Measurements from ENCODE around the gene ACSL4. TPM values are rescaled to one million over a fixed set of nuclear protein-coding genes. Genes with fewer than 3 reads are reported as not detected.

The ACSL4 gene
- polyA plus RNA-seq, 1 donor from 2014 or later, result 101 TPM

GRCh38 chrX:109774136-109774535, 41.1 kb upstream of the ACSL4 start:
- Histone ChIP-seq H3F3A (ENCODE audit: insufficient read depth, low read length, poor library complexity, severe bottlenecking) (no peaks in the 10 kb centered on the region), H3K4me2 (ENCODE audit: low read length) (no peak overlapping the region), H3K9me2 (ENCODE audit: insufficient read depth, low read length) (no peaks in the 10 kb centered on the region), H3K9ac (ENCODE audit: low read length) (no peak overlapping the region), H3K27me3 (ENCODE audit: insufficient read depth, low read depth, low read length) (no peaks in the 10 kb centered on the region), H3K36me3 (ENCODE audit: insufficient read depth, low read length) (no peaks in the 10 kb centered on the region), H2AFZ (ENCODE audit: low read depth, low read length) (no peak overlapping the region), H3K27ac (ENCODE audit: low read length) (no peak overlapping the region), H3K9me3 (ENCODE audit: low read length) (no peaks in the 10 kb centered on the region), H3K4me3 (ENCODE audit: low read length) (no peak overlapping the region), H3K79me2 (replicated peaks; ENCODE audit: insufficient read depth, low read length) (no peaks in the 10 kb centered on the region), H4K20me1 (ENCODE audit: insufficient read depth) (no peaks in the 10 kb centered on the region)
- TF ChIP-seq EZH2 (IDR thresholded peaks at IDR 0.05; ENCODE audit: borderline replicate concordance, insufficient read depth, low read length, poor library complexity, severe bottlenecking), result no peak
- TF ChIP-seq SMC3 (conservative IDR thresholded peaks at IDR 0.05; ENCODE audit: poor library complexity), result no peak
- TF ChIP-seq MXI1 (conservative IDR thresholded peaks at IDR 0.05; ENCODE audit: poor library complexity, severe bottlenecking), result no peak
- no peak for TF ChIP-seq RAD21 (conservative IDR thresholded peaks at IDR 0.05)
- TF ChIP-seq, protein P1, sequence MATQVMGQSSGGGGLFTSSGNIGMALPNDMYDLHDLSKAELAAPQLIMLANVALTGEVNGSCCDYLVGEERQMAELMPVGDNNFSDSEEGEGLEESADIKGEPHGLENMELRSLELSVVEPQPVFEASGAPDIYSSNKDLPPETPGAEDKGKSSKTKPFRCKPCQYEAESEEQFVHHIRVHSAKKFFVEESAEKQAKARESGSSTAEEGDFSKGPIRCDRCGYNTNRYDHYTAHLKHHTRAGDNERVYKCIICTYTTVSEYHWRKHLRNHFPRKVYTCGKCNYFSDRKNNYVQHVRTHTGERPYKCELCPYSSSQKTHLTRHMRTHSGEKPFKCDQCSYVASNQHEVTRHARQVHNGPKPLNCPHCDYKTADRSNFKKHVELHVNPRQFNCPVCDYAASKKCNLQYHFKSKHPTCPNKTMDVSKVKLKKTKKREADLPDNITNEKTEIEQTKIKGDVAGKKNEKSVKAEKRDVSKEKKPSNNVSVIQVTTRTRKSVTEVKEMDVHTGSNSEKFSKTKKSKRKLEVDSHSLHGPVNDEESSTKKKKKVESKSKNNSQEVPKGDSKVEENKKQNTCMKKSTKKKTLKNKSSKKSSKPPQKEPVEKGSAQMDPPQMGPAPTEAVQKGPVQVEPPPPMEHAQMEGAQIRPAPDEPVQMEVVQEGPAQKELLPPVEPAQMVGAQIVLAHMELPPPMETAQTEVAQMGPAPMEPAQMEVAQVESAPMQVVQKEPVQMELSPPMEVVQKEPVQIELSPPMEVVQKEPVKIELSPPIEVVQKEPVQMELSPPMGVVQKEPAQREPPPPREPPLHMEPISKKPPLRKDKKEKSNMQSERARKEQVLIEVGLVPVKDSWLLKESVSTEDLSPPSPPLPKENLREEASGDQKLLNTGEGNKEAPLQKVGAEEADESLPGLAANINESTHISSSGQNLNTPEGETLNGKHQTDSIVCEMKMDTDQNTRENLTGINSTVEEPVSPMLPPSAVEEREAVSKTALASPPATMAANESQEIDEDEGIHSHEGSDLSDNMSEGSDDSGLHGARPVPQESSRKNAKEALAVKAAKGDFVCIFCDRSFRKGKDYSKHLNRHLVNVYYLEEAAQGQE (IDR thresholded peaks at IDR 0.05; ENCODE audit: borderline replicate concordance), result no peak
- no peak for TF ChIP-seq POLR2AphosphoS5 (IDR thresholded peaks at IDR 0.05)
- no peak for TF ChIP-seq EP300 (conservative IDR thresholded peaks at IDR 0.05; ENCODE audit: poor library complexity, severe bottlenecking)
- TF ChIP-seq TAF1 (IDR thresholded peaks at IDR 0.05; ENCODE audit: low read depth), result no peak
- no peak for TF ChIP-seq CTCF (IDR thresholded peaks at IDR 0.05; ENCODE audit: poor library complexity, severe bottlenecking)

- Histone ChIP-seq H2AFZ (ENCODE audit: low read depth, low read length) (no peak overlapping the region), H3K4me2 (ENCODE audit: low read length) (no peak overlapping the region), H3K79me2 (replicated peaks; ENCODE audit: insufficient read depth, low read length) (no peaks in the 10 kb centered on the region), H3K27me3 (ENCODE audit: insufficient read depth, low read depth, low read length) (no peaks in the 10 kb centered on the region), H3K36me3 (ENCODE audit: insufficient read depth, low read length) (no peaks in the 10 kb centered on the region), H3K4me3 (ENCODE audit: low read length) (no peak overlapping the region), H3K9ac (ENCODE audit: low read length) (no peak overlapping the region), H3F3A (ENCODE audit: insufficient read depth, low read length, poor library complexity, severe bottlenecking) (no peaks in the 10 kb centered on the region), H4K20me1 (ENCODE audit: insufficient read depth) (no peaks in the 10 kb centered on the region), H3K9me3 (ENCODE audit: low read length) (no peaks in the 10 kb centered on the region), H3K27ac (ENCODE audit: low read length) (no peak overlapping the region), H3K9me2 (ENCODE audit: insufficient read depth, low read length) (no peaks in the 10 kb centered on the region)
- TF ChIP-seq MXI1 (conservative IDR thresholded peaks at IDR 0.05; ENCODE audit: poor library complexity, severe bottlenecking) (no peak), SMC3 (conservative IDR thresholded peaks at IDR 0.05; ENCODE audit: poor library complexity) (no peak), EZH2 (IDR thresholded peaks at IDR 0.05; ENCODE audit: borderline replicate concordance, insufficient read depth, low read length, poor library complexity, severe bottlenecking) (no peak), EP300 (conservative IDR thresholded peaks at IDR 0.05; ENCODE audit: poor library complexity, severe bottlenecking) (no peak), POLR2AphosphoS5 (IDR thresholded peaks at IDR 0.05) (no peak), TAF1 (IDR thresholded peaks at IDR 0.05; ENCODE audit: low read depth) (no peak), CTCF (IDR thresholded peaks at IDR 0.05; ENCODE audit: poor library complexity, severe bottlenecking) (no peak), RAD21 (conservative IDR thresholded peaks at IDR 0.05) (no peak)
- TF ChIP-seq, protein P1 (IDR thresholded peaks at IDR 0.05; ENCODE audit: borderline replicate concordance), result no peak
Observed at GRCh38 chrX:109773374-109773773, 40.3 kb upstream of the ACSL4 start.
